H1 (cell line): ENCODE measurements around the gene ZSWIM4. TPM values are rescaled to one million over a fixed set of nuclear protein-coding genes. Genes with fewer than 3 reads are reported as not detected.
A peak's percentile ranks its signal among the peaks of the same experiment; 100 is the strongest.

Source experiments
- CREB1 ChIP-seq: IDR thresholded peaks from 2 replicates; pipeline ENCODE4 v1.6.1; 2012; ENCODE audit warnings: inconsistent platforms
- EP300 ChIP-seq, 2 experiments: IDR thresholded peaks; 1 replicate in 1 of 2; 2 replicates in 1 of 2; pipeline ENCODE4 v1.6.1; 2011 to 2012; ENCODE audit warnings: low read depth in 2 of 2, low read length in 2 of 2, mild to moderate bottlenecking in 2 of 2, borderline replicate concordance in 1 of 2, inconsistent platforms in 1 of 2, moderate library complexity in 1 of 2
- JUN ChIP-seq: IDR thresholded peaks from 2 replicates; pipeline ENCODE4 v1.6.1; 2011; ENCODE audit warnings: low read depth, mild to moderate bottlenecking, improper control_type of control experiment, low read length
- KDM4A ChIP-seq: IDR thresholded peaks from one replicate; pipeline ENCODE4 v1.7.1; 2012; ENCODE audit warnings: low read depth, mild to moderate bottlenecking, moderate library complexity, low read length, inconsistent platforms; ENCODE audit not compliant: severe bottlenecking
- POU5F1 ChIP-seq: IDR thresholded peaks from 2 replicates; pipeline ENCODE4 v1.6.1; 2011; ENCODE audit warnings: low read depth, mild to moderate bottlenecking, low read length, moderate library complexity
- RAD21 ChIP-seq, 2 experiments: IDR thresholded peaks in 1 of 2; conservative IDR thresholded peaks in 1 of 2; 2 replicates each; pipeline ENCODE4 v1.6.1; 2011; ENCODE audit warnings: low read depth in 2 of 2, low read length in 2 of 2, improper control_type of control experiment in 1 of 2, inconsistent platforms in 1 of 2, mild to moderate bottlenecking in 1 of 2, moderate library complexity in 1 of 2
- RNF2 ChIP-seq: fragments of 200-900, 300-1000 bp; sonication (generic); IDR thresholded peaks from 2 replicates; pipeline ENCODE4 v1.7.1; 2016; ENCODE audit warnings: borderline replicate concordance, low read depth, mild to moderate bottlenecking, antibody characterized with exemption, low read length; ENCODE audit not compliant: poor library complexity, severe bottlenecking; ENCODE audit errors: missing control alignments
- RXRA ChIP-seq: IDR thresholded peaks from 2 replicates; pipeline ENCODE4 v1.6.1; 2011; ENCODE audit warnings: low read depth, mild to moderate bottlenecking, low read length, moderate library complexity; ENCODE audit not compliant: insufficient read depth
- SIN3A ChIP-seq, 2 experiments: IDR thresholded peaks in 1 of 2; conservative IDR thresholded peaks in 1 of 2; 2 replicates each; pipeline ENCODE4 v1.6.1; 2011 to 2012; ENCODE audit warnings: low read length in 2 of 2, improper control_type of control experiment in 1 of 2, low read depth in 1 of 2, mild to moderate bottlenecking in 1 of 2
- SIRT6 ChIP-seq: IDR thresholded peaks from one replicate; pipeline ENCODE4 v1.7.1; 2012; ENCODE audit warnings: low read length, inconsistent platforms
- TAF7 ChIP-seq: optimal IDR thresholded peaks from 2 replicates; pipeline ENCODE3; 2011; ENCODE audit warnings: low read depth, mild to moderate bottlenecking, inconsistent platforms, low read length, moderate library complexity, borderline replicate concordance
- TEAD4 ChIP-seq: IDR thresholded peaks from 2 replicates; pipeline ENCODE4 v1.6.1; 2012; ENCODE audit warnings: low read depth, low read length, inconsistent platforms, mixed read lengths
- YY1 ChIP-seq: IDR thresholded peaks from 2 replicates; pipeline ENCODE4 v1.6.1; 2011; ENCODE audit warnings: low read depth, mild to moderate bottlenecking, low read length
- polyA plus RNA-seq, 7 experiments: library from polyadenylated mRNA; depleted of rRNA in 3 of 7; stranded (reverse) in 5 of 7; unstranded in 2 of 7; fragments of >200 nt in 5 of 7; fragments of 200-250 nt in 2 of 7; gene quantifications; 1 replicate in 5 of 7; 2 replicates in 1 of 7; 4 replicates in 1 of 7; pipeline versions ENCODE4 v1.2.1 to v1.2.3, GENCODE V29; 2011 to 2013; ENCODE audit warnings: missing spikeins in 2 of 7, mixed read lengths in 2 of 7
- total RNA-seq: library from RNA; stranded (reverse); fragmentation: NEBNext Ultra II Directional; extraction: Animal tissue kit (Norgen Biotek cat#: 25700); gene quantifications from 2 replicates; pipeline ENCODE4 v1.2.1, GENCODE V29; 2021
- TF ChIP-seq, protein P1 (sequence below), 3 experiments: IDR thresholded peaks; 1 replicate in 2 of 3; 2 replicates in 1 of 3; pipeline versions ENCODE4 v1.5.1 to v1.6.1; 2011; ENCODE audit warnings: low read length in 3 of 3, mild to moderate bottlenecking in 3 of 3, inconsistent platforms in 2 of 3, low read depth in 1 of 3, moderate library complexity in 1 of 3; ENCODE audit not compliant: insufficient read depth in 1 of 3; ENCODE audit errors: control extremely low read depth in 1 of 3

The ZSWIM4 gene
- total and polyA plus RNA-seq, 2 of the 8 experiments (the other 6 are each of a cell fraction or from before 2014, with no cell fraction given), result 12.2 to 31.1 TPM

DNA sequence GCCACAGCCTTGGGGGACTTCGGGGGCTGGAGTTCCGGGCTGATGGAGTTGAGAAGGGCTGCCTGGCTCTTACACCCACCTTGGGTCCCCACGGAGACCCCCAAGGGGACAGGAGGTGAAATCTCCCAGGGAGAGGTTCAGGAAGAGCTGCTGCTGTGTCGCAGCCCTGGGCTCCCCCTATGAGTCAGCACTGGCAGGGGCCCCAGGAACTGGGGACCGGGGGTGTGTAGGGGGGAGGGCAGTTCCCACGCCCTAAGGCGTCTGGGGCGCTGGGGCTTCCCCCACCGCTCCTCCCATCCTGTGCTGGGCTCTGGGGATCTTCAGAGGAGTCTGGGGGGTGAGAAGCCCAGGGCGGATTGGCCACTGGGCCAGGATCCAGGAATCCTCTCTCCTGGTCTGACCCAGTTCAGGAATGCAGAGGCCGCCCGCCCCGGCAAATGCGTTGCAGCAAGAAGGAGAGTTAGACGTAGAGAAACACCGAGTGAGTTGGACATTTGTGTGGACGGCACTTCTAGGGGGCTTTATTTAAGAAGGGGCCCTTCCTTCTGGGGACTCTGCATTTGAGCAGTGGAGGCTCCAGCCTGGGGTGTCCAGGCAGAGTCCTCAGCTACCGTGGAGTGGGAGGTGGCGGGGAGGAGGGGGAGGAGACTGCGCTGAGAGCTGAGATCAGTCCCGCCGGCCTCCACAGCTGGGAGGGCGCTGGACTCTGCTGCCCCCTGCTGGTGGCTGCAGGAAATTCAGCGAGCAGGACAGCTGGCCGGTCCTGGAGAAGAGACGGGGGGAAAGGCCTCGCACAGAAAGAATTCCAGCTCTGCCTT lies 66.7 kb downstream of the ZSWIM4 start (continued):
- TF ChIP-seq SIN3A (conservative IDR thresholded peaks at IDR 0.05 in 1 of 2, IDR thresholded peaks at IDR 0.05 in 1 of 2; ENCODE audit: low read depth in 1 of 2, low read length in 2 of 2) (0 out of 4 replicates have a peak, but pooled peaks of 1 of the 2 experiments have one; percentile 38), TAF7 (peak; percentile 20), EP300 (IDR thresholded peaks at IDR 0.05; ENCODE audit: borderline replicate concordance in 1 of 2, low read depth in 2 of 2, low read length in 2 of 2) (0 out of 3 replicates have a peak, but pooled peaks of 1 of the 2 experiments have one; percentile 44), POU5F1 (no peak), CREB1 (peak; percentile 35; the same call in 1 of the 2 replicates), RNF2 (no peak), RAD21 (IDR thresholded peaks at IDR 0.05 in 1 of 2, conservative IDR thresholded peaks at IDR 0.05 in 1 of 2; ENCODE audit: low read depth in 2 of 2, low read length in 2 of 2) (peak; percentile 90 to 91), JUN (no peak), TEAD4 (0 out of 2 replicates have a peak, but pooled peaks have one; percentile 19), KDM4A (peak; percentile 28), RXRA (no peak), SIRT6 (no peak), YY1 (0 out of 2 replicates have a peak, but pooled peaks have one; percentile 33)
- TF ChIP-seq, protein P1, sequence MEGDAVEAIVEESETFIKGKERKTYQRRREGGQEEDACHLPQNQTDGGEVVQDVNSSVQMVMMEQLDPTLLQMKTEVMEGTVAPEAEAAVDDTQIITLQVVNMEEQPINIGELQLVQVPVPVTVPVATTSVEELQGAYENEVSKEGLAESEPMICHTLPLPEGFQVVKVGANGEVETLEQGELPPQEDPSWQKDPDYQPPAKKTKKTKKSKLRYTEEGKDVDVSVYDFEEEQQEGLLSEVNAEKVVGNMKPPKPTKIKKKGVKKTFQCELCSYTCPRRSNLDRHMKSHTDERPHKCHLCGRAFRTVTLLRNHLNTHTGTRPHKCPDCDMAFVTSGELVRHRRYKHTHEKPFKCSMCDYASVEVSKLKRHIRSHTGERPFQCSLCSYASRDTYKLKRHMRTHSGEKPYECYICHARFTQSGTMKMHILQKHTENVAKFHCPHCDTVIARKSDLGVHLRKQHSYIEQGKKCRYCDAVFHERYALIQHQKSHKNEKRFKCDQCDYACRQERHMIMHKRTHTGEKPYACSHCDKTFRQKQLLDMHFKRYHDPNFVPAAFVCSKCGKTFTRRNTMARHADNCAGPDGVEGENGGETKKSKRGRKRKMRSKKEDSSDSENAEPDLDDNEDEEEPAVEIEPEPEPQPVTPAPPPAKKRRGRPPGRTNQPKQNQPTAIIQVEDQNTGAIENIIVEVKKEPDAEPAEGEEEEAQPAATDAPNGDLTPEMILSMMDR (IDR thresholded peaks at IDR 0.05; ENCODE audit: control extremely low read depth in 1 of 3, insufficient read depth in 1 of 3, low read depth in 1 of 3, low read length in 3 of 3), result peak; percentile 92 to 96 (median 94)
